Body of pancreas (tissue), 4 donors: ENCODE results near the gene TGM4.

Experiments
- POLR2A ChIP-seq, 3 donors: fragments of 450-650 bp; IDR thresholded peaks; one replicate each; pipeline ENCODE4 v1.6.1; 2016; ENCODE audit warnings: antibody characterized with exemption in 3 of 3, mild to moderate bottlenecking in 2 of 3
- TF ChIP-seq, protein P1 (sequence below), 7 experiments: fragments of 450-650 bp in 4 of 7; fragments of 200-600 bp in 3 of 7; sonication (generic) in 3 of 7; IDR thresholded peaks; one replicate each; pipeline ENCODE4 v1.5.1; 2016 to 2019; ENCODE audit warnings: antibody characterized with exemption in 7 of 7

DNA sequence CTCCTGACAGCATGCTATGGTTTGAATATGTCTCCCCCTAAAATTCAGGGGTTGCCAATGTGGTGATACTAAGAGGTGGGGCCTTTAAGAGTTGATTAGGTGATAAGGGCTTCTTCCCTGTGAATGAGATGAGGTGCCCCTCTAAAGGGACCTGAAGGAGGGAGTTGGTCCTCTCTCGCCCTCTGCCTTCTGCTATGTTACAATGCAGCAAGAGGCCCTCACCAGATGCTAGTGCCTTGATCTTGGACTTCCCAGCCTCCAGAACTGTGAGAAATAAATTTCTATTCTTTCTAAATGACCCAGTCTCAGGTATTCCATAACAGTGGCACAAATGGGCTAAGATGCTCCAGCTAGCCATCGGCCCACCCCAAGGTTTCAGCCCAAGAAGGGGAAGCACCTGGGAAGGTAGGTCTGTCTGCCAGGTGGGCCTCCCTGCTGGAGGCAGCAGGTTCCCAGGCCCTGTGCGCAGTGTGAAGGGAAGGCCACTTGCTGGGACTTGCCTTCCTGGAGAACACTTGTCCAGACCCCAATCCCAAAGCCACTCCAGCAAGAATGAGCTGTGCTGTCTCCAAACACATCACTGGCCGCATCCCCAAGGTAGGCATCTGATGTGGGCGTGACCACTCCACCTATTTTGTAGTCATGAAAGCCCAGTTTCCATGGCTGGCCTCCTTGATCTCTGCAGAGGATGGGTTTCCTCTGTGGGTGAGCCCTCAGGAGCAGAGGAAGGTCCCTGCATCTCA, 9.0 kb downstream of the TGM4 start:
- TF ChIP-seq POLR2A (IDR thresholded peaks at IDR 0.05): no peak
- TF ChIP-seq, protein P1, sequence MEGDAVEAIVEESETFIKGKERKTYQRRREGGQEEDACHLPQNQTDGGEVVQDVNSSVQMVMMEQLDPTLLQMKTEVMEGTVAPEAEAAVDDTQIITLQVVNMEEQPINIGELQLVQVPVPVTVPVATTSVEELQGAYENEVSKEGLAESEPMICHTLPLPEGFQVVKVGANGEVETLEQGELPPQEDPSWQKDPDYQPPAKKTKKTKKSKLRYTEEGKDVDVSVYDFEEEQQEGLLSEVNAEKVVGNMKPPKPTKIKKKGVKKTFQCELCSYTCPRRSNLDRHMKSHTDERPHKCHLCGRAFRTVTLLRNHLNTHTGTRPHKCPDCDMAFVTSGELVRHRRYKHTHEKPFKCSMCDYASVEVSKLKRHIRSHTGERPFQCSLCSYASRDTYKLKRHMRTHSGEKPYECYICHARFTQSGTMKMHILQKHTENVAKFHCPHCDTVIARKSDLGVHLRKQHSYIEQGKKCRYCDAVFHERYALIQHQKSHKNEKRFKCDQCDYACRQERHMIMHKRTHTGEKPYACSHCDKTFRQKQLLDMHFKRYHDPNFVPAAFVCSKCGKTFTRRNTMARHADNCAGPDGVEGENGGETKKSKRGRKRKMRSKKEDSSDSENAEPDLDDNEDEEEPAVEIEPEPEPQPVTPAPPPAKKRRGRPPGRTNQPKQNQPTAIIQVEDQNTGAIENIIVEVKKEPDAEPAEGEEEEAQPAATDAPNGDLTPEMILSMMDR (IDR thresholded peaks at IDR 0.05): no peak
